ENCODE results near the gene DBH. TPM values are rescaled to one million over a fixed set of nuclear protein-coding genes. Genes with fewer than 3 reads are reported as not detected.
A peak's percentile ranks its signal among the peaks of the same experiment; 100 is the strongest.

DBH gene
- polyA plus RNA-seq, 3 donors = not detected

DNA sequence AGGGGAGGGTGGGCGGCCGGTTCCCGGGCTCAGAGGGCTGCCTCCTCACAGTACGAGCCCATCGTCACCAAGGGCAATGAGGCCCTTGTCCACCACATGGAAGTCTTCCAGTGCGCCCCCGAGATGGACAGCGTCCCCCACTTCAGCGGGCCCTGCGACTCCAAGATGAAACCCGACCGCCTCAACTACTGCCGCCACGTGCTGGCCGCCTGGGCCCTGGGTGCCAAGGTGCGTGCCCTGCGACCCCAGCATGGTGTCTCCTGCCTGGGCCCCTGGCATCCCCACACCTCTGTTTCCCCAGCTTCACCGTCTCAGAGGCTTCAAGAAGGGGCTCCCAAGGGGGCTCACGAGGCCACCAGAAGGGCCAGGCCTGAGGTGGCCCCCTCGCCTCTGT is 7.2 kb downstream of the DBH start:
- Histone ChIP-seq H3K36me3 (replicated peaks in 1 of 2; ENCODE audit: control insufficient read depth in 1 of 2, insufficient read depth in 2 of 2, low read length in 2 of 2) (no peaks in the 10 kb centered on the region), H3K4me1 (ENCODE audit: control insufficient read depth in 1 of 2, insufficient read depth in 2 of 2, low read length in 2 of 2) (no peaks in the 10 kb centered on the region), H4K20me1 (ENCODE audit: insufficient read depth, low read length) (no peaks in the 10 kb centered on the region), H3K4me2 (replicated peaks; ENCODE audit: extremely low read depth, low read length, poor library complexity, severe bottlenecking) (no peak overlapping the region), H3K79me2 (ENCODE audit: insufficient read depth, low read length) (no peaks in the 10 kb centered on the region), H3K9me3 (replicated peaks in 1 of 2; ENCODE audit: control insufficient read depth in 1 of 2, insufficient read depth in 1 of 2, low read length in 2 of 2) (no peaks in the 10 kb centered on the region), H3K4me3 (replicated peaks in 1 of 3; ENCODE audit: low read depth in 2 of 3, low read length in 3 of 3) (no peak overlapping the region), H3K9ac (ENCODE audit: insufficient read depth, low read length, poor library complexity, severe bottlenecking) (no peak overlapping the region), H3K27ac (ENCODE audit: low read depth in 1 of 2, low read length in 2 of 2) (no peak overlapping the region), H2AFZ (ENCODE audit: insufficient read depth, low read depth, low read length, poor library complexity, severe bottlenecking) (no peak overlapping the region), H3K27me3 (ENCODE audit: control insufficient read depth in 2 of 2, insufficient read depth in 2 of 2, low read length in 2 of 2) (no peaks in the 10 kb centered on the region)
- no peak overlapping the region for H3K4me3 Mint-ChIP-seq
- peaks cover 5 to 9% (median 8%) of the 10 kb centered on the region in 3 donors for H3K27me3 Mint-ChIP-seq (ENCODE audit: low read depth in 3 of 3)
- TF ChIP-seq CTCF (IDR thresholded peaks at IDR 0.05) = no peak
- no peaks in the 10 kb centered on the region for H3K4me1 Mint-ChIP-seq
- no peak overlapping the region for H3K27ac Mint-ChIP-seq
- intact Hi-C loops (cut with micrococcal nuclease) = no loop called here
- 97% methylated on average over 17 of the region's 20 CpGs for WGBS (ENCODE audit: insufficient coverage)
- no peaks in the 10 kb centered on the region for H3K9me3 Mint-ChIP-seq
- DNase-seq = no peak
- H3K36me3 Mint-ChIP-seq = no peaks in the 10 kb centered on the region

- 89% methylated on average over 16 of the region's 23 CpGs for WGBS (ENCODE audit: insufficient coverage)
- Mint-ChIP-seq H3K36me3 (no peaks in the 10 kb centered on the region), H3K27me3 (ENCODE audit: low read depth in 3 of 3) (peaks cover 5 to 10% (median 6%) of the 10 kb centered on the region in 3 donors), H3K4me3 (no peak overlapping the region), H3K9me3 (no peaks in the 10 kb centered on the region), H3K4me1 (no peaks in the 10 kb centered on the region), H3K27ac (peak overlapping the region in 2 of 7 donors; percentile 21 to 42)
- H3K4me2 ChIP-seq (replicated peaks; ENCODE audit: extremely low read depth, low read length, poor library complexity, severe bottlenecking) = no peak overlapping the region
- no peak overlapping the region for H3K9ac ChIP-seq (ENCODE audit: insufficient read depth, low read length, poor library complexity, severe bottlenecking)
- no peaks in the 10 kb centered on the region for H3K9me3 ChIP-seq (replicated peaks in 1 of 2; ENCODE audit: control insufficient read depth in 1 of 2, insufficient read depth in 1 of 2, low read length in 2 of 2)
- no peak for TF ChIP-seq CTCF (IDR thresholded peaks at IDR 0.05)
- H3K36me3 ChIP-seq (replicated peaks in 1 of 2; ENCODE audit: control insufficient read depth in 1 of 2, insufficient read depth in 2 of 2, low read length in 2 of 2) = no peaks in the 10 kb centered on the region
- H3K79me2 ChIP-seq (ENCODE audit: insufficient read depth, low read length) = no peaks in the 10 kb centered on the region
- no peak overlapping the region for H3K4me3 ChIP-seq (replicated peaks in 1 of 3; ENCODE audit: low read depth in 2 of 3, low read length in 3 of 3)
- H2AFZ ChIP-seq (ENCODE audit: insufficient read depth, low read depth, low read length, poor library complexity, severe bottlenecking) = no peak overlapping the region
- no peaks in the 10 kb centered on the region for H4K20me1 ChIP-seq (ENCODE audit: insufficient read depth, low read length)
- no peaks in the 10 kb centered on the region for H3K4me1 ChIP-seq (ENCODE audit: control insufficient read depth in 1 of 2, insufficient read depth in 2 of 2, low read length in 2 of 2)
- no peak for DNase-seq
- no peaks in the 10 kb centered on the region for H3K27me3 ChIP-seq (ENCODE audit: control insufficient read depth in 2 of 2, insufficient read depth in 2 of 2, low read length in 2 of 2)
- H3K27ac ChIP-seq (ENCODE audit: low read depth in 1 of 2, low read length in 2 of 2) = no peak overlapping the region
- intact Hi-C loops (cut with micrococcal nuclease) = no loop called here
Observed at GRCh38 chr9:133643978-133644760, 8.0 kb downstream of the DBH start.

All from CD14-positive monocyte (primary cell).